ENCODE measurements around the gene SHH. TPM values are rescaled to one million over a fixed set of nuclear protein-coding genes. Genes with fewer than 3 reads are reported as not detected.

SHH gene
- total RNA-seq, 1 experiment from 2014 or later: 7.9 TPM

DNA sequence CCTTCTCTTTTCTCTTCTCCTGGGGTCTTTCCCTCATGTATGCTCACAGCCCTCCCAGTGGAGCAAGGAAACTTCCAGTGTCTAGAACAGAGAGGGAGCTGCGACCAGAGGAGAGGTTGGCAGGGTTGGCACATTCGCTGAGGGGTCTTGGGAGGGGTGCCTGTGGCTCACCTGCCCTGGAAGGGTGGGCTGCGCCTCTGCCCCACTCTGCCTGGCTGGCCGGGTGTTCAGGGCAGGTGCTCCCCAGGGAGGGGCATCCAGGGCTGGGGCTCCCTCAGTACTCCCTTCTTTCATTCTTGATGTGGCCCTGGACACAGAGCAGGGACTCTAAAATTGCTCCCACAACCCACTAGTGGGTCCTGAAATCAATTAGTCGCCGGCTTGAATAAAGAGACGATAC lies 16.9 kb downstream of the SHH start:
- no peak for DNase-seq (ENCODE audit: extremely low read depth, low read depth)

DNA sequence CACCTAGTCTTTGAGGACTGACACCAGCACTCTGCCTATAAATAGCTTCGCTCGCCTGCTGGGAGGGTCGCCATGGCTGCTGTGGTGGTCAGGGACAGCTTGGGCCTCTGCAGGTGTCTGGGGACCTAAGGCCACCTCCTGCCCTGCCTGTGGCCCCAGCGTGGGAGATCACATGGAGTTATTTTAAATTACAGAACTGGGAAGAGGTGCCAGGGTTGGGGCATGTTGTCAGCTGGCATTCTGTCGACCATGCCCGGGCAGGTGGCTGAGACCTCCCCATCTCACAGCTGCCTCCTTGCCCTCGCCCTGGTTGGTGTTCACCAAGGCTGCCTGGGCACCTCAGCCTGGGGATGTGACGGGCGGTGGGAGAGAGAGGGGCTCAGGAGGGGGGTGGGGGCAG lies 18.1 kb downstream of the SHH start:
- no peak for DNase-seq (ENCODE audit: extremely low read depth, low read depth)

- DNase-seq (ENCODE audit: extremely low read depth, low read depth): no peak
These were observed 18.5 kb downstream of the SHH start for GRCh38 chr7:155793720-155794119.

DNA sequence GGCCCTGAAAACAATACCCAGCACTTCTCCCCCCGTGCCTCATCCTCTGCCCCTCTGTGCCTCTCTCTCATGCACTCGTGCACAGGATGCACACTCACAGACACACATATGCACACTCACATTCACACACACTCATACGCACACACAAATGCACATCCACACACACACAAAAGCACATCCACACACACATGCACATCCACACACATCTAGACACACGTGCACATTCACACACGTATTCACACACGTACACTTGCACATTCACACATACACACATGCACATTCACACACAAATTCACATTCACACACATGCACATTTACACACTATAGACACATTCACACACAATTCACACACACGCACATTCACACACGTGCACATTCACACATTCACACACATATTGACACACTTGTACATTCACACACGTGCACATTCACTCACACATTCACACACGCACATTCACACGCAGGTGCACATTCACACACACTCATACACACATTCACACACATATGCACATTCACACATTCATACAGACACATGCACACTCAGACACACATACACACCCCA lies 19.2 kb downstream of the SHH start:
- no peak for DNase-seq (ENCODE audit: extremely low read depth, low read depth)

DNA sequence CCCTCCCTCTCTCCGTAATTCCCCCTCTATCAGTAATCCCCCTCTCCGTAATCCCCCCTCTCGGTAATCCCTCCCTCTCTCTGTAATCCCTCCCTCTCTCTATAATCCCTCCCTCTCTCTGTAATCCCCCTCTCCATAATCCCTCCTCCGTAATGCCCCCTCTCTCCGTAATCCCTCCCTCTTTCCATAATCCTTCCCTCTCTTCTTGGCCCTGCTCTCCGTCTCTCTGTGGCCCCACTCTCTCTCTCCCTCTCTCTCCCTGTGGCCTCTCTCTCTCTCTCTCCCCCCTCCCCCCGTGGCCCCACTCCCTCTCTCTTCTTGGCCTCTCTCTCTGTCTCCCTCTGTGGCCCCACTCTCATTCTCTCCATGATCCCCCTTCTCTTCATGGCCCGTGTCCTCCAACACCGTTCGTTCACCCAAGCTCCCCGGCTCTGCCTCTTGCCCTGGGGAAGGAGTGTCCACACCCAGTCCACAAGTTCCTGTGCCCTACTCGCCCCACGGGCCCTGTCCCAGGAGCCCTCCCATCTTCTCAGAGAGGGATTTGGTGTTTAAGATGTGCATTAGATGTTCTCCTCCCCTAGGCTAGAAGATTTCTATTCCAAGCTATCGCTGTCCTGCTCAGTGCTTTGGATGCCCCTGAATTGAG lies 19.8 kb downstream of the SHH start:
- no peak for DNase-seq (ENCODE audit: extremely low read depth, low read depth)

DNA sequence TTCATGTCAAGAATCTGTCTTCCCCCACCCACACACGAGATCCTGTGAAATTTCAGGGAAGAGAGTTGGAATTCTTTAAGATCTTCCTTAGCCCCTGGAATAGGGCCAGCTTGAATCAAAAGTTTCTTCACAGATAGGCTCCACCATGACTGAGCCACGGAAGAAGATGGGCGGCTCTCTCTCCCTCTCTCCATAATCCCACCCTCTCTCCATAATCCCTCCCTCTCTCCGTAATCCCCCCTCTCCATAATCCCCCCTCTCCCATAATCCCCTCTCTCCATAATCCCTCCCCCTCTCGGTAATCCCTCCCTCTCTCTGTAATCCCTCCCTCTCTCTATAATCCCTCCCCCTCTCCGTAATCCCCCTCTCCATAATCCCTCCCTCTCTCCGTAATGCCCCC lies 20.4 kb downstream of the SHH start:
- no peak for DNase-seq (ENCODE audit: extremely low read depth, low read depth)

DNA sequence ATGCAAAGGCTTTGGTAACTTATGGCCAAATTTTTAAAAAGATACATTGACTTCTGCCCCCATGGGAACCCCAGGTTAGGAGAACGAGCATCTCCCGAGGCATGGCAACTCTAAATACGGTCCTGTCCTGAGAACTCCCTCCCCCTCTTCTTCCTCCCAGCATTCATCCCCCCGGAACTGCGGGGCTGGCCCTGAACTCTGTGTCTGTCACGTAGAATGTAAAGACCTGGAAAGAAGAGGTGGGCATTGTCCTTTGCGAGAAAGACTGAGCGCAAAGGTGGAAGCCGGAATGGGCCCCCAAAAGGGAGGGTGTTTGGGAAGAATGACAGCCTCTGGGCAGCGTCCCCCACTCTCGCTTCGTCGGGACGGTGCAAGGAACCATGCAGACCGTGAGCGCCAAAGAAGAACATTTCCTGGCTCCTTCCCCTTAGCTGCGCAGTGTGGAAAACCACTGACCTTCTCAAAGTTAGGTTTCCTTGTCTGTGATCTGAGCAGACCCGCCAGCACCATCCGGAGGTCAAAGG lies 21.0 kb downstream of the SHH start:
- DNase-seq (ENCODE audit: extremely low read depth, low read depth): no peak

DNA sequence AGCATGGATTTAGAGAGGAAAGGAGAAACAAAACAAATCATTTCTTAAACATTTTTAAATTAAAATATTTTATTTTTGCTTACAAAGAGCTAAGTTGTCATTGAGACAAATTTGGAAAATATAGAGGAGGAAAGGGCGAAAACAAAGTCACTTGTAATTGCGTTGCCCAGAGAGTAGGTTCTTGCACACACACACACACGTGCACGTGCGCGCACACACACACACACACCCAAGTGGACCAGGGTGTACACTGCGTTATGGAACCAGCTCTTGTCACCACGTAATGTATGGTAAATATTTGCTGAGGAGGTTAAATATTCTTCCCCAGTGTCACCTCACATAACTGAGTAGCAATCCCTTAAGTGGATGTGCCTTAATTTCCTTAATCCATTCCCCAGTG lies 21.6 kb downstream of the SHH start:
- DNase-seq (ENCODE audit: extremely low read depth, low read depth): no peak

DNA sequence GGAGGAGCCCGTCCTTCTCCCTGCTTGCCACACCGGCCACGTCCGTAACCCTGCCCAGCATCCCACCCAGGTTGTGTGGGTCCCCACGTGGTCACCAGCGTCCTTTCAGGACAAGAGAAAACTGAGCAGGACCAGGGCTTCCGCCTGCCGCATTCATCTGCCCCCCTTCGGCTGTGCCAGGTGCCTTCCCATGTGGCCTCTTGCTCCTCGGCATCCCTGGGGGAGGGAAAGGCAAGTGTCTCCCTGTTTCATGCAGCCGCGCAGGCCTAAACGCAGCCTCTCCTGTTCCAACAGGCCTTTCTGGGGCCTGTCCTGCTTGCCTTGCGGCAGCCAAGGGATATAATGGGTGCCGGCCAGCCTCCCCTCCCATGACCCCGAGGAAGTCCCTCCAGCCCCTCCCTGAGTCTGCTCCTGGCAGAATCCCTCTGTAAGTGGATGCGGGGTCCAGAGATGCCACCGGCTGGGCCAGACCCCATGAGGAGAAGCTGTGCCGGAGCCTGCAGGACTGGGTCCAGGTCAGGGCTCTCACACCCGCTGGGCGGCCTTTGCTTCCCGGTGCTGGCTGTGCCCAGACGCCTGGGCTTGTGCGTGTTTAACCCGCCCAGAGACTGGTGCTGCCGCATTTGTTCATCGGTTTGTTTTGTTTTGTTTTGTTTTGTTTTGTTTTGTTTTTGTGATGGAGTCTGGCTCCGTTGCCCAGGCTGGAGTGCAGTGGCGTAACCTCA lies 23.1 kb downstream of the SHH start:
- DNase-seq (ENCODE audit: extremely low read depth, low read depth): no peak

DNA sequence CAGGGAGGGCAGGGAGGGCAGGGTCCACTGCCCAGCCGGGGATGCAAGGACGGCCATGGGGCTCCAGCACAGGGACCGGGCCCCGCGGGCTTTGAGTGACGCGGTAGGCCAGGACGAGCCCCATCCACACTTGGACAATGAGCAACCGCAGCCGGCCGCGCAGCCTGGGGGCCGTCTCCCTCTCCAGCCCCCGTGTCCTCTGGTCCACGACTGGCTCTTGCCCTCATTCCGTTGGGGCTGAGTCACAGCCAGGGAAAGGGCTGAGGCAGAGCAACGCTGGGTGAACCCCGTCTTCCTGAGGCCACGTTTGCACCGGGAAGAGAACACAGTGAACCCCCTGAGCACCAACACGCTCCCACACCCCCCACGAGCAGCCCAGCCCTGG lies 23.7 kb downstream of the SHH start:
- no peak for DNase-seq (ENCODE audit: extremely low read depth, low read depth)

- no peak for DNase-seq (ENCODE audit: extremely low read depth, low read depth)
These were observed 25.0 kb downstream of the SHH start for GRCh38 chr7:155787171-155787851.

DNA sequence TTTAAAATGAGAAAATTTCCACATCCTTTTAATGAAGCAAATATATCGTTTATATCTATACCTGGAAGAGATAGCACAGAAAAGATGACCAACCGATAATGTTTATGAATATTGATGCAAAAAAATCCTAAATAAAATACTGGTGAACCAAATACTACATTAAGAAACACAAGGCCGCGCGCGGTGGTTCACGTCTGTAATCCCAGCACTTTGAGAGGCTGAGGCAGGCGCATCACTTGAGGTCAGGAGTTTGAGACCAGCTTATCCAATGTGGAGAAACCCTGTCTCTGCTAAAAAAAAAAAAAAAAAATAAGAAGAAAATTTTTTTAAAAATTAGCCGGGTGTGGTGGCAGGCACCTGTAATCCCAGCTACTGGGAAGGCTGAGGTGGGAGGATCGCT lies 25.8 kb downstream of the SHH start:
- no peak for DNase-seq (ENCODE audit: extremely low read depth, low read depth)

- DNase-seq (ENCODE audit: extremely low read depth, low read depth): no peak
These were observed 26.7 kb downstream of the SHH start for GRCh38 chr7:155785536-155785935.

DNA sequence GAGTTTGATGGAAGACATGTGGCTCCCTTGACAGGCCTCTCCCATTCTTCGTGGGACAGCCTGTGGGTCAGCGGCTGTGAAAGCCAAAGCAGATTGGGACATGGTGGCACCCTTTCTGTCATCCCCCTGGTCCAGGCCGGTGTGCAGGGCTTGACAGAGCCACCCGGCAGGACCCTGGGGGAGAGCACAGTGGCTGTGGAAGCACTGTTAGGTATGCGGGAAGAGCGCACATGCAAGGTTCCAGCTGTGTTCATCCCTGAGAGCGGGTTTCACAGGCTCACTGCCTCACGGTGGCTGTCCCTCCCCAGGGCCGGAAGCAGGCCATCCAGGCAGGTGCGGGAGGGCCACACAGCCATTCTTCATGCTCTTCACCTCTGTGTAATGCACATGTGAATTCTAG lies 29.8 kb downstream of the SHH start:
- no peak for DNase-seq (ENCODE audit: extremely low read depth, low read depth)

GRCh38 chr7:155781433-155781832 lies 30.8 kb downstream of the SHH start:
- no peak for DNase-seq (ENCODE audit: extremely low read depth, low read depth)

- DNase-seq (ENCODE audit: extremely low read depth, low read depth): no peak
These were observed 31.4 kb downstream of the SHH start for GRCh38 chr7:155780884-155781283.

GRCh38 chr7:155778349-155778748 lies 33.9 kb downstream of the SHH start:
- no peak for DNase-seq (ENCODE audit: extremely low read depth, low read depth)

DNA sequence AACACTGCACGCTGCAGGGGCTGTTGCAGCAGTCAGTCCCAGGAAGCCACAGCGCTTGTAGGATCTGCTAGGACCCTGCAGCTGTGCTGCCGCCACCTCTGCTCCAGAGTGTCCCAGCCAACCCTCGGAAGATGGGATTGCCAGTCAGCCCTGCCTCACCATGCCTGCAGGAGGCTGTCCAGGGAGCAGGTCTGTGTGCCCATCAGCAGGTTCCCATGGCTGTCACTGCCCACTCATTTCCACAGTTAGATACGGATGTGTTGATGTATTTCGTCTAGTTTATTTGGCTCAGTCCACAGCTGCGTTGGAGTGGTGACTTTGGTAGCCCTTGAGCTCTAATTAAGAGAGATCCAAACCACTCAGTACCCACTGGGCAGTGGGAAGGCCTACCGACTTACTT lies 35.7 kb downstream of the SHH start:
- no peak for DNase-seq (ENCODE audit: extremely low read depth, low read depth)

DNA sequence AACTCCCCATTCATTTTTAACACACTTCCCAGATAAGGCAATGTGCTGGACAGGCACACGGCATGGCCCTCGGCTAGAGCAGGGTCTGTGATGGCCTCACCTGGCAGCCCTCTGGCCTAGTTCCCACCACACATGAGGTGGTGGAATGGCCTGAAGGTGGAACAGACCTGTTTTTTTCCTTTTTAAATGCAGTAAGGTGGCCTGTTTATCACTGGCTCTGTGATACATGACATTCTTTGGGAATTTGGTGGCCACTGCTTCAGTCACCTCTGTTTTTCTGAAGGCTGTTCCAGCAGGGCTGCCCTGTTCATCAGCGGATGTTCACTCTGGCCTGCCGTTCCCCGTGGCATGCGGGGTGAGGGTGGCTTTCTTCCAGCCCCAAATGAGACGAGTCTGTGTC lies 36.6 kb downstream of the SHH start:
- DNase-seq (ENCODE audit: extremely low read depth, low read depth): no peak

DNA sequence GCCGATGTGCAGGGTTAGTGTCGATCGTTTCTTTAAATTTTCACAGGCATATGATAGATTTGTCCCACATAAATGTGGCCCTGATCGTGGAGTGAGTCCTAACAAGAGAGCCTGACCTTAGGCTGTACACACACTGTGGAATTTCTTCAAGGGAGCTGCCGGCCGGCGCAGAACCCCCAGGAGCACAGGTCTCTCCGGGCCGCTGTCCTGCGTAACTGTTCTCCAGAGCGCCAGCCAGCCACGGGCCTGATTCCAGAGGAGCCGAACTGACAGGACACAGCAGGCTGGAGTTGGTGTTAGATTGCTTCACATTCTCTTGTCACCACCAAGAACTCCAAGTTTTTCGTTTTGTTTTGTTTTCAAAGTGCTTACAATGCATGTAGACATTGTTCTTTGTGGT lies 37.3 kb downstream of the SHH start:
- DNase-seq (ENCODE audit: extremely low read depth, low read depth): no peak

- no peak for DNase-seq (ENCODE audit: extremely low read depth, low read depth)
These were observed 38.7 kb downstream of the SHH start for GRCh38 chr7:155773531-155773930.

DNA sequence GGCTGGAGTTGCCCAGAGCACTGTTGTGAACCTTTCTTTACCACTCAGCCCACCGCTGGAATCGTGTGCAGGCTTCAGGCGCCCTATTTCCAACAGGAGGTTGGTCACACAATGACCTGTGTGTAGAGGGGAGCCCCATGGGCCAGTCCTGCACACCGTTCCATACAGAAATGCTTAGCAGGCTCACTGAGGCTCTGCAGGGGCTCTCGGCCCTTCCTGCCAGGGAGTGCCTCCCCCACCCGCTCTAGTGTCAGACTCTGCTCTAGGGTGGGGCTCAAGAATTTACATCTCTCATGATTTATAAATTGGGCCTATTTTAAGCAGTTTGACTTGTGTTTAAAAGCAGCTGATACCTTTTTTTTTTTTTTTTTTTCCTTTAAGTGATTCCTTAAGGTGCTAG lies 42.0 kb downstream of the SHH start:
- DNase-seq (ENCODE audit: extremely low read depth, low read depth): no peak

All from NCI-H460 (cell line).